HG02884 (cell line): ENCODE measurements around the gene DUSP1.
"Not testable (repeated sequence)": the region's sequence is repeated elsewhere in the genome, so short reads cannot be mapped to it uniquely, and the experiment has no call there.

Experiments
- ATAC-seq: cut with Tn5 transposase; IDR thresholded peaks from one replicate; pipeline ENCODE4 v1.9.1; 2021; ENCODE audit warnings: mild to moderate bottlenecking, moderate library complexity; ENCODE audit not compliant: unreplicated experiment

DUSP1 gene, protein sequence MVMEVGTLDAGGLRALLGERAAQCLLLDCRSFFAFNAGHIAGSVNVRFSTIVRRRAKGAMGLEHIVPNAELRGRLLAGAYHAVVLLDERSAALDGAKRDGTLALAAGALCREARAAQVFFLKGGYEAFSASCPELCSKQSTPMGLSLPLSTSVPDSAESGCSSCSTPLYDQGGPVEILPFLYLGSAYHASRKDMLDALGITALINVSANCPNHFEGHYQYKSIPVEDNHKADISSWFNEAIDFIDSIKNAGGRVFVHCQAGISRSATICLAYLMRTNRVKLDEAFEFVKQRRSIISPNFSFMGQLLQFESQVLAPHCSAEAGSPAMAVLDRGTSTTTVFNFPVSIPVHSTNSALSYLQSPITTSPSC

DNA sequence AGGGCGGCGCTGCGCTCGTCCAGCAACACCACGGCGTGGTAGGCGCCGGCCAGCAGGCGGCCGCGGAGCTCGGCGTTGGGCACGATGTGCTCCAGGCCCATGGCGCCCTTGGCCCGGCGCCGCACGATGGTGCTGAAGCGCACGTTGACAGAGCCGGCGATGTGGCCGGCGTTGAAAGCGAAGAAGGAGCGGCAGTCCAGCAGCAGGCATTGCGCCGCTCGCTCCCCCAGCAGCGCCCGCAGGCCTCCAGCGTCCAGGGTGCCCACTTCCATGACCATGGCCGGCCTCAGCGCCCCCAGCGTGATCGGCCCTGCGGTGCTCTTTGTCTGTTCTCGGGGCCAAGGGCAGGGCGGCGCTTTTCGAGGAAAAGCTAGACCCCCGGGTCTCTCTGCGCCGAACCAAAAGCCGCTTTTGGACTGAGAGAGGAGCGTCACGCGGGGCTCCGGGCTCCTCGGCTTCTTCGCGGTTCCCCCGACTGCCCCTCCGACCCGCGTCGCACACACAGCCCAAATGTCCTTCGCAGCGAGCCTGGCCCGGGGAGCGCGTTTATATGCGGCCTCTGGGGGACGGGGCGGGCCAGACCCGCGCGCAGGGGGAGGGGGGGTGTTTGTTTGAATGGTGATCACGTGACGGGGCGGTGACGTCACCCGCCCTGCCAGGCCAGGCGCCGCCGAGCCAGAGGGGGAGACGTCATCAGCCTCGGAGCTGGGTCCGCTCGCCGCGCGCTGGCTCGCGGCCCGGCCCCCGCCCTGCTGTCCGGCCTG, at the start of gene DUSP1:
DUSP1 (minus strand) TSS at position 521 of the 764 bp plus-strand sequence; CDS start at position 278, 243 bp downstream.
- peak; percentile 54 for ATAC-seq

GRCh38 chr5:172820046-172820767, 49.2 kb upstream of the DUSP1 start:
- ATAC-seq = no peak

DNA sequence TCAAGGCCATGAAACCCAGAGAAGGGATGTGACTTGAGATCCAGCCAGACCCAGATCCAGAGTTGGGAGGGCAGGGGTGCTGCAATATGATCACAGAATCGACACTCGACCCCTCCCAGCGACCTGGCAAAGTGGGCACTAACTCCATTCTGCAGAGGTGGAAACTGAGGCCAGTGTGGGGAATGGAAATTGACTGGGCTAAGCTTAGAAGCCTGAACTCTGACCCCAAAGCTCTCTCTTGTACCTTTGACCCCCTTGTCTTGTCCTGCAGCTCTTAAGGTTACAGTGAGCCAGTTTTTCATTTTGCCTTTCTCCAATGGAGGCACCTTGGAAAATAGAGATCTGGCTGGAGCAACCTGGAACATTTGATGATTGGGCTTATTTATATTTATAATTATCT, 48.6 kb upstream of the DUSP1 start:
- no peak for ATAC-seq

DNA sequence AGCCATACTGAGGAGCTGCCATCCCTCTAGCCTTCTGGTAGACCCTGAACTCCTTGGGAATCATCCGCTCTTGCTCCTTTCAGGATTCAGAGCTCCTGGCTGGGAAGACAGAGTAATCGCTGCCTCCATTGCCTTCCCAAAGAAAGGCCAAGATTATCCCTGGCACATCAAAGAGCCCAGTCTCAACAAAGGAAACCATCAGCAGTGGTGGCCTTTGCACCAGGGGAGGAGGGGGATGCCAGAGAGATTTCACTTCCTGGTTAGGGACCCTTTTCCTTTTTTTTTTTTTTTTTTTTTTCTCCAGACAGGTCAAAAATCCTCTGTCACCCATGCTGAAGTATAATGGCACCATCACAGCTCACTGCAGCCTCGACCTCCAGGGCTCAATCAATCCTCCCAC, 47.1 kb upstream of the DUSP1 start:
- no peak for ATAC-seq

DNA sequence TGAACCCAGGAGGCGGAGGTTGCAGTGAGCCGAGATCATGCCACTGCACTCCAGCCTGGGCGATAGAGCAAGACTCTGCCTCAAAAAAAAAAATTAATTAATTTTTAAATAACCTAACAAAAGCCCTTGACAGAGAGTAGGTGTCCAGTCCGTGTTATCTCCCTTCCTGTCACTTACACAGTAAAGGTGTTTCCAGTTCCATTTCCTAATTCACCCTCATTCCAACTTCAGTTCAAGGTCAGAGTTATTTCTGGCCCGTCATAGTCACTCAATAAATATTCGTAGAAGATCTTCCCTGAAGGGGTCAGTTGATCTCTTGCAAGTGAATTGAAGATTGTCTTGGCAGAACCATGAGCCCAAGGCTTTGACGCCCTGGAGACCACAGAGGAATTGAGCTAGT, 46.7 kb upstream of the DUSP1 start:
- ATAC-seq = no peak

DNA sequence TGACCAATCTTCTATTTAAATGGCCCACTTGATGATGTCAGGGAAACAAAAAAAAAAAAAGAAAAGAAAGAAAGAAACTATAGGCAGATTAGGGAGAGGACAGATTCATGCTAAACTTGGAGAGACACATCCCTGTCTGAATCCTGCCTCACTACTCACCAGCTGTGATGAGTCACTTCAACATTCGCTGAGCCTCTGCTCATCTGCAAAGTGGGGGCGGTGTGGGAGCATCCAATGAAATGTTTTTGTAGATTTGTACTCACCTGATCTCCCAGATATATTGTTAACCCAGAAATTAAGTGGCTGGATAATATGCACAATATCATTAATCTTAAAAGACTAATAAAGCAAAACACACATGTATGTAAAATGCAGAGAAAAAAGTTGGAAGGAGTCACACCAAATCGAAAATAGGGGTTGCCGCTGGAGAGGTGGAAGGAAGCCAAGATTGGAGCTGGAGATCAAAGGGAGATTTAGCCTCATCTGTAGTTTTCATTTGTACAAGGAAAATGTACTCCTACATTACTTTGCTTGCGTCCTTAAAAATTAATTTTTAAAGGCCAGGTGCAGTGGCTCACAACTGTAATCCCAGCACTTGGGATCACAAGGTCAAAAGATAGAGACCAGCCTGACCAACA, 46.0 kb upstream of the DUSP1 start:
- ATAC-seq = no peak

GRCh38 chr5:172815631-172816030, 44.6 kb upstream of the DUSP1 start:
- ATAC-seq = no peak

GRCh38 chr5:172810996-172811395, 40.0 kb upstream of the DUSP1 start:
- not testable (repeated sequence) for ATAC-seq

GRCh38 chr5:172809774-172810173, 38.8 kb upstream of the DUSP1 start:
- no peak for ATAC-seq

DNA sequence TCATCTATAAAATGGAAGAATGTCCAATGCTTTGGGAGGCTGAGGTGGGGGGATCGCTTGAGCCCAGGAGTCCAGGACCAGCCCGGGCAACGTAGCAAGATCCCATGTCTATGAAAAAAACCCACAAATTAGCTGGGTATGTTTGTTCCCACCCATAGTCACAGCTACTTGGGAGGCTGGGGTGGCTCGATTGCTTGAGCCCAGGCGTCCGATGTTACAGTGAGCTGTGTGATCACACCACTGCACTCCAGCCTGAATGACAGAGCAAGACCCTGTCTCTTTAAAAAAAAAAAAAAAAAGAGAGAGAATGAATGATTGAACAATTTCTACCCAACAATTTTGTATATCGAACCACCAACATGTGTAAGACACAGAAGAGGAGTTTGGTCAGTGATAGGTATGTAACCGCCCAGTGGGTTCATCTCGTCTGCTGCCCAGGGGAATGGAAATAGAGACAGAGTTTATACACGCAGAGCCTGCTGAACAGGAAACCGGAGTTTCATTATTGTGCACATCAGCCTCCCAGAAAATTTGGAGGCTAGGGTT, 36.8 kb upstream of the DUSP1 start:
- no peak for ATAC-seq

GRCh38 chr5:172806897-172807672, 36.1 kb upstream of the DUSP1 start:
- ATAC-seq = peak; percentile 92

DNA sequence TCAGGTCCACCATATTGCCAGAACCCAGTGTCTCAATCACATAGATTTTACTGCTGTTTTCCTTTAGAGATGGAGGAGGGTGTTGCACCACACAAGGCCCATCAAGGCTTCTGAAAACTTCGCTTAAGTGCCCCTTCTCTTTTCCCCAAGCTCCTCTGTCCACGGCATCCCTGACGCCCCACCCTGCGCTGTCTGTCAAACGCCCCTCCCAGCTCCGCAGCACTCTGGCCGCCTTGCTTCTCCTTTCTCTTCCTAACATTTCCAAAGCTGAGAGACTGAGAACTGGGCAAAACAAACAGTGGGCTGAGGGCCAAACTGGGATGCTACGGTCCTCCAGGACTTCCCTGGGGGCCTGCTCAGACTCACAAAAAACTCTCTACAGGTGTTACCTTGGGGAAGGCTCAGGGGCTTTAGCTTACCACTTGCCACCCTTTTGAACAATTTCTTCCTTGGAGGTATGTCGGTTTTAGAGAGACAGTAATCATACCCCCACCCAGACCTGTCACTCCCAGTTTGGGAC, 34.8 kb upstream of the DUSP1 start:
- no peak for ATAC-seq

DNA sequence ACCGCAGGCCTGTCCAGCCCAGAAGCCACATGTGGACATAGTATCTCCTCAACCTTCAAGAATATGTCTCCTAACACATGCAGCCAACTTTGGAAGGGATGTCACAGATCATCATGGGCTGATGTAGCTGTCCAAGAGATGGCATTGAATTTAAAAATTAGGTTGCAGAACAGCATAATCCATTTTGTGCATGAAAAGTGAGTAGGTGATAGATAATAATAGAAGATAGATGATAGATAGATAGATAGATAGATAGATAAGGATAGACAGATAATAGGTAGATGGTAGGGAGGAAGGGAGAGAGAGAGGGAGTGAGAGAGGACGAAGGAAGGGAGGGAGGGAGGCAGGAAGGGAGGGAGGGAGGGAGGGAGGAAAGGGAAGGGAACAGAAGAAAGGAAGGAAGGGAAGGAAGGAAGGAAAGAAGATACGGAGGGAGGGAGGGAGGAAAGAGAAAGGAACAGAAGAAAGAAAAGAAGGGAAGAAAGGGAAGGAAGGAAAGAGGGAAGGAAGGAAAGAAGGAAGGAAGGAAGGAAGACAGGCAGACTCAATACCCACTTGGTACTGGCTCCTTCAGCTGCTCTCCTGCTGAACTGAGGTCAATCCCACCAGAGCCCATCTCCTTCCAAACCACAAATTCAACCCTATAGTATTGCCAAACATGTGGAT, 34.2 kb upstream of the DUSP1 start:
- no peak for ATAC-seq

DNA sequence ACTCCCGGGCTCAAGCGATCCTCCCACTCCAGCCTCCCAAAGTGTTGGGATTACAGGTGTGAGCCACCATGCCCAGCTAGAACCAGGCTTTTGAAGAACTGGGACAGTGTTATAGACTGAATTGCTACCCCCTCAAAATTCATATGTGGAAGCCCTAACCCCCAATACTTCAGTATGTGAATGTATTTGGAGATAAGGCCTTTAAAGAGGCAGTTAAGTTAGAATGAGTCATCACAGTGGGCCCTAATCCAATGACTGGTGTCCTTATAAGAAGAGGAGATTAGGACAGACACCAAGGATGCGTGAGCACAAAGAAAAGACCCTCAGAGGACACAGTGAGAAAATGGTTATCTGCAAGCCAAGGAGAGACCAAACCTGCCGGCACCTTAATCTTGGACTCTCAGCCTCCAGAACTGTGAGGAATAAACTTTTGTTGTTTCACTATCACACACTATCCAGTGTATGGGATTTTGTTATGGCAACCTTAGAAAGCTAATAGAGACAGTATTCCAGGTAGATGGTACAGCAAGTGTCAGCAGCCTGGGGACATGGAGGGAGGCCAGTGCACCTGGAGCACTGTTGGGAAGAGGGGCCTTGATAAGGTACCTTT, 31.7 kb upstream of the DUSP1 start:
- no peak for ATAC-seq

GRCh38 chr5:172802112-172802511, 31.1 kb upstream of the DUSP1 start:
- no peak for ATAC-seq

DNA sequence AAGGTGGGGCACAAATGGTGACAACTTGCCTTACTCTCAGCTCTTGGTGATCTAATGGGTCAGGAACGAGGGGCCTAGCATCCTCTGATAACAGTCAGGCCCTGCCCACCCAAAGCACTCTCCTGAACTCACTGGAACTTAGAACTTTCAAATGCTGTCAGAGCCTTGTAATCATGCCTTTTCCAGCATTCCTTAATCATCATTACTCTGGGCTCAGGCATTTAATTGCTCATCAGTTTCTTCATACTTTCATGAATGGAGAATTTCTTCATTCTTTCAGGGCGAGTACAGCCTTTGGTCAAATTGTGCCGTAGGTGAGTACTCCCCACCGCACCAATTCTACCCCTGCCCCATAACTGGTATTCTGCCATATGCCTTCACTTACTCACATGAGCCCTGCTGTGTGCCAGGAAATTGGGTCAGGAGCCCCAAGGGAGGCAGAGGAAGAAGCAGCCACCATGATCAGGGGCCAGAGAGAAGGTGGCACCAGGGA, 30.2 kb upstream of the DUSP1 start:
- ATAC-seq = no peak

DNA sequence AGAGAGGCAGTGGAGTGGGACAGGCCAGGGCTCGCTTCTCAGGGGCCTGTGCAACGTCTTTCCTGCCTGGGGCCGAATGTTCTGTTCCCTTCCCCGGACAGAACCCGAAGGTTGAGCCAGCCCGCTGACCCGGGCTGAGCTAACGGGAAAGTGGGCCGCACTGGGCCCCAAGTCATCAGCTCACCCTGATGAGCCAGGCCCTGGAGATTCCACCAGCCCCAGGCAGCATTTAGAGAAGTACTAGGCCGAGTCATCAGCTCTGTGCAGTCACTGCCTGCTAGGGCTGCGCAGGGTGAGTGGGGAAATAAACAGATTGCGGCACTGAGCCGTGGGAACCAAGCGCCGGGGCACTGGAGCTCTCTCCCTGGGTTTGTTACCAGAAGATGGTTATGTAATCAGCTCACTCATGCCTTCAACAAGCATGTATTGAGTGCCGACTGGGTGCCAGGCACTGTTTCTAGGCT, 29.1 kb upstream of the DUSP1 start:
- no peak for ATAC-seq

- no peak for ATAC-seq
These were observed 28.4 kb upstream of the DUSP1 start for GRCh38 chr5:172799416-172799815.
